ENCODE data around the gene RAB27B.

- TF ChIP-seq CTCF (IDR thresholded peaks at IDR 0.05), result no peak
- TF ChIP-seq ZNF423 (CRISPR knock-in tag; IDR thresholded peaks at IDR 0.05), result no peak
- TF ChIP-seq ATF2 (CRISPR knock-in tag; IDR thresholded peaks at IDR 0.05; ENCODE audit: borderline replicate concordance, low read depth), result no peak
- TF ChIP-seq MLX (CRISPR knock-in tag; IDR thresholded peaks at IDR 0.05), result no peak
- no peak for TF ChIP-seq MAX (CRISPR knock-in tag; IDR thresholded peaks at IDR 0.05)
Observed at GRCh38 chr18:54881229-54881768, 53.0 kb downstream of the RAB27B start.

Data from WTC11 (cell line).